Mesenchymal stem cell (in vitro differentiated cells and primary cell): ENCODE data around the gene KCNAB2.

Experiments
- DNase-seq: peaks from one replicate; pipeline ENCODE4 v3.0.0-alpha.2; 2013
- H2AFZ ChIP-seq: one replicate; pipeline ENCODE4 v1.6.1; 2013; ENCODE audit warnings: low read depth, mild to moderate bottlenecking, control low read depth, inconsistent platforms, low read length, moderate library complexity
- H2AK5ac ChIP-seq: 2 replicates; pipeline ENCODE4 v1.6.1; 2013; ENCODE audit warnings: low read length, moderate library complexity, mild to moderate bottlenecking, inconsistent platforms; ENCODE audit not compliant: severe bottlenecking
- H2BK120ac ChIP-seq: one replicate; pipeline ENCODE4 v1.6.1; 2013; ENCODE audit warnings: low read depth, mild to moderate bottlenecking, inconsistent platforms, low read length, moderate library complexity
- H2BK12ac ChIP-seq, 2 experiments: one replicate each; pipeline ENCODE4 v1.6.1; 2013; ENCODE audit warnings: inconsistent platforms in 2 of 2, low read length in 2 of 2, mild to moderate bottlenecking in 2 of 2, moderate library complexity in 2 of 2, control low read depth in 1 of 2
- H2BK15ac ChIP-seq: one replicate; pipeline ENCODE4 v1.6.1; 2013; ENCODE audit warnings: mild to moderate bottlenecking, low read depth, inconsistent platforms; ENCODE audit not compliant: poor library complexity, severe bottlenecking
- H2BK5ac ChIP-seq: 2 replicates; pipeline ENCODE4 v1.6.1; 2013; ENCODE audit warnings: low read depth, mild to moderate bottlenecking, low read length, control low read depth, inconsistent platforms; ENCODE audit not compliant: poor library complexity, severe bottlenecking
- H3K14ac ChIP-seq, 2 experiments: one replicate each; pipeline ENCODE4 v1.6.1; 2013; ENCODE audit warnings: inconsistent platforms in 2 of 2, low read length in 2 of 2, control low read depth in 1 of 2, mild to moderate bottlenecking in 1 of 2, moderate library complexity in 1 of 2
- H3K18ac ChIP-seq, 2 experiments: one replicate each; pipeline ENCODE4 v1.6.1; 2013; ENCODE audit warnings: inconsistent platforms in 2 of 2, low read length in 2 of 2, control low read depth in 1 of 2, low read depth in 1 of 2, mild to moderate bottlenecking in 1 of 2
- H3K23ac ChIP-seq, 2 experiments: one replicate each; pipeline ENCODE4 v1.6.1; 2013; ENCODE audit warnings: inconsistent platforms in 2 of 2, low read length in 2 of 2, mild to moderate bottlenecking in 2 of 2, moderate library complexity in 2 of 2, control low read depth in 1 of 2
- H3K27ac ChIP-seq: 2 replicates; pipeline ENCODE4 v1.5.1; 2013; ENCODE audit warnings: mild to moderate bottlenecking, moderate library complexity, low read length, control low read depth, inconsistent platforms; ENCODE audit not compliant: poor library complexity, severe bottlenecking
- H3K27me3 ChIP-seq, 2 experiments: 2 replicates each; pipeline versions ENCODE4 v1.6.1 to v1.7.0; 2013; ENCODE audit warnings: low read length in 2 of 2, mild to moderate bottlenecking in 2 of 2, moderate library complexity in 2 of 2, control low read depth in 1 of 2, inconsistent platforms in 1 of 2; ENCODE audit not compliant: control insufficient read depth in 1 of 2, insufficient read depth in 1 of 2
- H3K36me3 ChIP-seq, 2 experiments: 2 replicates each; pipeline versions ENCODE4 v1.6.1 to v1.7.0; 2013; ENCODE audit warnings: low read length in 2 of 2, control low read depth in 1 of 2, inconsistent platforms in 1 of 2, low read depth in 1 of 2, mild to moderate bottlenecking in 1 of 2; ENCODE audit not compliant: insufficient read depth in 2 of 2, control insufficient read depth in 1 of 2
- H3K4ac ChIP-seq, 2 experiments: one replicate each; pipeline ENCODE4 v1.6.1; 2013; ENCODE audit warnings: inconsistent platforms in 2 of 2, low read length in 2 of 2, mild to moderate bottlenecking in 2 of 2, moderate library complexity in 2 of 2, control low read depth in 1 of 2, low read depth in 1 of 2
- H3K4me1 ChIP-seq: 2 replicates; pipeline ENCODE4 v1.6.1; 2013; ENCODE audit warnings: low read depth, low read length, control low read depth; ENCODE audit not compliant: control insufficient read depth, insufficient read depth
- H3K4me2 ChIP-seq: 2 replicates; pipeline ENCODE4 v1.6.1; 2013; ENCODE audit warnings: low read length, mild to moderate bottlenecking, inconsistent platforms; ENCODE audit not compliant: poor library complexity, severe bottlenecking
- H3K4me3 ChIP-seq, 2 experiments: 2 replicates each; pipeline versions ENCODE4 v1.5.1 to v1.7.0; 2013; ENCODE audit warnings: low read length in 2 of 2, mild to moderate bottlenecking in 2 of 2, control low read depth in 1 of 2, low read depth in 1 of 2; ENCODE audit not compliant: insufficient read depth in 1 of 2
- H3K79me1 ChIP-seq: replicated peaks from 2 replicates; pipeline ENCODE4 v1.6.1; 2013; ENCODE audit warnings: mild to moderate bottlenecking, control low read depth, low read length, inconsistent platforms; ENCODE audit not compliant: poor library complexity, severe bottlenecking
- H3K9ac ChIP-seq: 2 replicates; pipeline ENCODE4 v1.7.0; 2013; ENCODE audit warnings: mild to moderate bottlenecking, low read length, moderate library complexity
- H3K9me3 ChIP-seq: 2 replicates; pipeline ENCODE4 v1.7.0; 2013; ENCODE audit warnings: mild to moderate bottlenecking, low read length; ENCODE audit not compliant: control insufficient read depth
- H4K8ac ChIP-seq: one replicate; pipeline ENCODE4 v1.6.1; 2013; ENCODE audit warnings: inconsistent platforms, mild to moderate bottlenecking, low read length, moderate library complexity
- H4K91ac ChIP-seq: one replicate; pipeline ENCODE4 v1.6.1; 2013; ENCODE audit warnings: mild to moderate bottlenecking, low read length, inconsistent platforms
- WGBS: methylation state at CpG from one replicate; pipeline ENCODE4 v1.1.7; 2013; ENCODE audit warnings: mixed read lengths; 5-methylcytosine and 5-hydroxymethylcytosine counted together

Gene KCNAB2

GRCh38 chr1:6027591-6027990 lies 18.1 kb upstream of the KCNAB2 start:
- Histone ChIP-seq H3K4me3 (no peak overlapping the region), H2AK5ac (no peak overlapping the region), H3K27me3 (peaks cover 17 to 20% of the 10 kb centered on the region in 2 experiments), H3K4ac (no peak overlapping the region), H3K14ac (no peak overlapping the region), H3K4me2 (no peak overlapping the region), H2BK15ac (no peak overlapping the region), H3K9me3 (no peaks in the 10 kb centered on the region), H4K91ac (no peak overlapping the region), H3K27ac (no peak overlapping the region), H2AFZ (no peak overlapping the region), H2BK12ac (no peak overlapping the region), H3K4me1 (peaks cover 20% of the 10 kb centered on the region), H3K18ac (no peak overlapping the region), H3K79me1 (no peaks in the 10 kb centered on the region), H4K8ac (no peak overlapping the region), H2BK5ac (no peak overlapping the region), H3K23ac (no peak overlapping the region), H3K9ac (no peak overlapping the region), H2BK120ac (no peak overlapping the region), H3K36me3 (no peaks in the 10 kb centered on the region)
- no peak for DNase-seq
- WGBS = 88% methylated on average over 10 of the region's 10 CpGs

GRCh38 chr1:6028042-6028850 lies 17.4 kb upstream of the KCNAB2 start:
- no peak overlapping the region for H2AK5ac ChIP-seq
- no peak overlapping the region for H4K8ac ChIP-seq
- peaks cover 20% of the 10 kb centered on the region for H3K4me1 ChIP-seq
- no peak overlapping the region for H2BK12ac ChIP-seq
- DNase-seq = no peak
- WGBS = 90% methylated on average over 18 of the region's 19 CpGs
- H2AFZ ChIP-seq = no peak overlapping the region
- H3K23ac ChIP-seq = no peak overlapping the region
- H4K91ac ChIP-seq = no peak overlapping the region
- no peak overlapping the region for H3K4me3 ChIP-seq
- no peak overlapping the region for H2BK120ac ChIP-seq
- H3K27me3 ChIP-seq = peaks cover 17 to 26% of the 10 kb centered on the region in 2 experiments
- no peak overlapping the region for H2BK15ac ChIP-seq
- H3K27ac ChIP-seq = no peak overlapping the region
- no peaks in the 10 kb centered on the region for H3K9me3 ChIP-seq
- no peaks in the 10 kb centered on the region for H3K36me3 ChIP-seq
- no peak overlapping the region for H2BK5ac ChIP-seq
- H3K4me2 ChIP-seq = no peak overlapping the region
- no peak overlapping the region for H3K9ac ChIP-seq
- H3K79me1 ChIP-seq = no peaks in the 10 kb centered on the region
- H3K18ac ChIP-seq = no peak overlapping the region
- no peak overlapping the region for H3K4ac ChIP-seq
- no peak overlapping the region for H3K14ac ChIP-seq

GRCh38 chr1:6029351-6029750 lies 16.3 kb upstream of the KCNAB2 start:
- Histone ChIP-seq H3K4me3 (no peak overlapping the region), H3K4ac (no peak overlapping the region), H3K27ac (no peak overlapping the region), H3K23ac (no peak overlapping the region), H4K8ac (no peak overlapping the region), H3K79me1 (no peaks in the 10 kb centered on the region), H2AK5ac (no peak overlapping the region), H3K27me3 (peaks cover 23 to 37% of the 10 kb centered on the region in 2 experiments), H2AFZ (no peak overlapping the region), H3K14ac (no peak overlapping the region), H3K18ac (no peak overlapping the region), H4K91ac (no peak overlapping the region), H3K9ac (no peak overlapping the region), H2BK120ac (no peak overlapping the region), H2BK15ac (no peak overlapping the region), H3K4me2 (no peak overlapping the region), H3K9me3 (no peaks in the 10 kb centered on the region), H2BK12ac (no peak overlapping the region), H2BK5ac (no peak overlapping the region), H3K4me1 (peaks cover 21% of the 10 kb centered on the region), H3K36me3 (no peaks in the 10 kb centered on the region)
- DNase-seq = no peak
- WGBS = 94% methylated on average over 5 of the region's 5 CpGs

- Histone ChIP-seq H3K23ac (no peak overlapping the region), H2BK120ac (no peak overlapping the region), H4K8ac (no peak overlapping the region), H2BK5ac (no peak overlapping the region), H3K4ac (no peak overlapping the region), H3K27me3 (peaks cover 29 to 45% of the 10 kb centered on the region in 2 experiments), H3K4me2 (no peak overlapping the region), H3K79me1 (no peaks in the 10 kb centered on the region), H3K4me3 (no peak overlapping the region), H3K27ac (no peak overlapping the region), H3K36me3 (no peaks in the 10 kb centered on the region), H2AFZ (no peak overlapping the region), H3K14ac (no peak overlapping the region), H2BK12ac (no peak overlapping the region), H3K18ac (no peak overlapping the region), H2BK15ac (no peak overlapping the region), H4K91ac (no peak overlapping the region), H3K4me1 (peaks cover 22% of the 10 kb centered on the region), H2AK5ac (no peak overlapping the region), H3K9me3 (no peaks in the 10 kb centered on the region), H3K9ac (no peak overlapping the region)
- DNase-seq = no peak
- 82% methylated on average over 7 of the region's 7 CpGs for WGBS
These were observed 15.6 kb upstream of the KCNAB2 start for GRCh38 chr1:6030132-6030531.
